ENCODE data around the gene PNN.
"Not testable (repeated sequence)": the region's sequence is repeated elsewhere in the genome, so short reads cannot be mapped to it uniquely, and the experiment has no call there.

Gene PNN

DNA sequence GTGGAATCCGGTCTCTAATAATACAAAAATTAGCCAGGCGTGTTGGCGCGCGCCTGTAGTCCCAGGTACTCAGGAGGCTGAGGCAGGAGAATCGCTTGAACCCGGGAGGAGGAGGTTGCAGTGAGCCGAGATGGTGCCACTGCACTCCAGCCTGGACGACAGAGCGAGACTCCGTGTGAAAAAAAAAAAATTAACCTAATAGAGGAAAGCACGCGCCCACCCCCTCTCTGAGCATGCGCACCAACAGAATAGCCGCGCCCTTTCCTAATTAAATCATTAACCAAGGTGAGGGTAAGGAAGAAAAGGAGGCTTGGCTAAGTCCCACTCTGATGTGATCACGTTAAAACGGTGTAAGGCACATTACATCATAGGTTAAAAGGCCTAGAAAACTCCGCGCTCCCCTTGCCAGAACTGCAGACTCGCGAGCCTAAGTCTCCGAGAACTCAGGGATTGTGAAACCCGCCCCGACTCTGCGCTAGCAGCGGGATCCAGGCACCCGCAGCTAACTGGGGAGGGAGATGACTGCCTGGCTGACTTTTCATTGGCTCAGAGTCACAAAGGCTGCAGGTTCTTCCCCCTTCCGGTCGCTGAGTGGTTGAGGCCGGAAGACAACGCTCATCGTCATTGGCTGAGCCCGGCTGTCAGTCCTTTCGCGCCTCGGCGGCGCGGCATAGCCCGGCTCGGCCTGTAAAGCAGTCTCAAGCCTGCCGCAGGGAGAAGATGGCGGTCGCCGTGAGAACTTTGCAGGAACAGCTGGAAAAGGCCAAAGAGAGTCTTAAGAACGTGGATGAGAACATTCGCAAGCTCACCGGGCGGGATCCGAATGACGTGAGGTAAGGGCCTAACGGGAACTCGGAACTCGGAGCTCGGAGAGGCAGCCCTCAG lies at the start of gene PNN:
TSS of gene PNN (plus strand) at position 695 of the 885 bp plus-strand sequence. CDS start at position 721, 26 bp downstream.
- peak; percentile 99 for DNase-seq

DNA sequence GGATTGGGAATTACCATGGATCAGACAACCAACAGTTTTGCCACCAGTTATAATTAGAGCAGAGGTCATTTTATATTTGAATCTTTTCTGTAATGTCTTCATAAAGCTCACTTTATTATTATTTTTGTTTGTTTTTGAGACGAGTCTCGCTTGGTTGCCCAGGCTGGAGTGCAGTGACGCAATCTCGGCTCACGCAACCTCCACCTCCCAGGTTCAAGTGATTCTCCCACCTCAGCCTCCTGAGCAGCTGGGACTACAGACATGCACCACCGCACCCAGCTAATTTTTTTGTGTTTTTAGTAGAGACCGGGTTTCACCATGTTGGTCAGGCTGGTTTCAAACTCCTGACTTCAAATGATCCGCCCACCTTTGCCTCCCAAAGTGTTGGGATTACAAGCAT lies 37.2 kb upstream of the PNN start:
- not testable (repeated sequence) for DNase-seq

DNA sequence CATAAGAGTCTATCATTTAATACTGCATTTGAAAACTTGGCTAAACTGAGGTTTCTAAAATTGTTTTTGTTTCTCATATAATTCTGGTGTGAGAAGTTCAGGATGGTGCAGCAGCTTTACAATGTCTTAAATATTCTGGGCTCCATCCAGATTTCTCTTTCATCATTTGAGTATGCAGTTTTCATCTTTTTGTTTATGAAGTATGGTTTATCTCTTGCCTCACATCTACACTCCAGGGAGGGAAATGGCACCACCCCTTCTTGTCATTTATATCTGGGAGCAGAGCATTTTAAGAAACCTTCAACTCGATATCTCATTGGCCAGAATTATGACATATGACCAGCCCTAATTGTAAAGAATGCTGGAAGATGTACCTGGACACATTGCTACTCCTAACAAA lies 36.6 kb upstream of the PNN start:
- no peak for DNase-seq

DNA sequence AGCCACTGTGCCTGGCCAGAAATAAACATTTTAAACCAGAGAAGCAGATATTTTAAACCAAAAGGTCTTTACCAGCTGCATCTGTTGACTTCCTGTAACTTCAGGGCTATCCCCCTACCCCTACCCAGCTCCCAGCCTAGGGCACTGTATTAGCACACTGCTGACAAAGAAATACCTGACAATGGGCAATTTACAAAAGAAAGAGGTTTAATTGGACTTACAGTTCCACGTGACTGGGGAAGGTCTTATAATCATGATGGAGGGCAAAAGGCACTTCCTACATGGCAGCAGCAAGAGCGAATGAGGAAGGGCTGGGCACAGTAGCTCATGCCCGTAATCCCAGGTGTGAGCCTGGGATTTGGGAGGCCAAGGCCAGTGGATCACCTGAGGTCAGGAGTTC lies 34.9 kb upstream of the PNN start:
- no peak for DNase-seq

GRCh38 chr14:39141623-39142022 lies 33.4 kb upstream of the PNN start:
- not testable (repeated sequence) for DNase-seq

- DNase-seq: not testable (repeated sequence)
Observed at GRCh38 chr14:39143226-39143625, 31.8 kb upstream of the PNN start.

DNA sequence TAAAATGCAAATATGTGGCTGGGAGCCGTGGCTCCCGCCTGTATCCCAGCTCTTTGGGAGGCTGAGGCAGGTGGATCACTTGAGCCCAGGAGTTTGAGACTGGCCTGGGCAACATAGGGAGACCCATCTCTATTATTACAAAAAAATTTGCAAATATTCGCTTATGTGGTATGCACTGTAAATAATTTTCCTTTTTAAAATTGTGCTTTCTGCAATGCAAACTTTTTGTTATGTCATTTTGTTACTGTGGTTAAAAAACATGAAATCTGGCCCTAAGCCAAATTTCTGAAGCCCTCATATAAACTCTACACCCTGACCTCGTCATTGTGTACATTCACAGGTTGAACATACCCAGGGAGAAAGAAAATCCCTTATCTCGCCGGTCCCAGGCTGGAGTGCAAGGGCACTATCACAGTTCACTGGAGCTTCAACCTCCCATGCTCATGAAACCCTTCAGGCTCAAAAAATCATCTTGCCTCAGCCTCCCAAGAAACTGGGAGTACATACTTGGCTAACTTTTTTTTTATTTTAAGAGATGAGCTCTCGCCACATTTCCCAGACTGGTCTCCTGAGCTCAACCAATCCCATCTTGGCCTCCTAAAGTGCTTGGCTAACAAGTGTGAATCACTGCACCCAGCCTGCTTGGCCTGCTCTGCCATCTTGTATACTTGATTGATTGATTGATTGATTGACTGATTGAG lies 29.6 kb upstream of the PNN start:
- DNase-seq: no peak

DNA sequence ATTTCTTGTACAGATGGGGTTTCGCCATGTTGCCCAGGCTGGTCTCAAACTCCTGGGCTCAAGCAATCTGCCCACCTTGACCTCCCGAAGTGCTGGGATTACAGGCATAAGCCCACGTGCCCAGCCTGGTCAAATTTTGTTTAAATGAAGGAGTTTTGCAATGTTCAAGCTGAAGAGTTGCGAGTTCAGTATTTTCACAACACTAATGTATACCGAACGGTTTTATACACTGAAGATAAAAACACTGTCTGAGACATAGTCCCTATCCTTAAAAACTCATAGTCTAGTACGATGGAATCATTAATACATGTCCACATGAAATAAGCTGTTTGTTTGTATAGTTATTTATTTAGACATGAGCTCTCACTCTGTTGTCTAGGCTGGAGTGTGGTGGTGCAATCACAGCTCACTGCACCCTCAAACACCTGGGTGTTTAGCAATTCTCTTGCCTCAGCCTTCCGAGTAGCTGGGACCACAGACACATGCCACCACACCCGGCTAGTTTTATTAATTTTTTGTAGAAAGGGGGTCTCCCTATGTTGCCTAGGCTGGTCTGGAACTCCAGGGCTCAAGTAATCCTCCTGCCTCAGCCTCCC lies 20.4 kb upstream of the PNN start:
- no peak for DNase-seq

GRCh38 chr14:39157491-39157890 lies 17.6 kb upstream of the PNN start:
- DNase-seq: no peak

GRCh38 chr14:39158222-39158858 lies 16.7 kb upstream of the PNN start:
- DNase-seq: no peak

DNA sequence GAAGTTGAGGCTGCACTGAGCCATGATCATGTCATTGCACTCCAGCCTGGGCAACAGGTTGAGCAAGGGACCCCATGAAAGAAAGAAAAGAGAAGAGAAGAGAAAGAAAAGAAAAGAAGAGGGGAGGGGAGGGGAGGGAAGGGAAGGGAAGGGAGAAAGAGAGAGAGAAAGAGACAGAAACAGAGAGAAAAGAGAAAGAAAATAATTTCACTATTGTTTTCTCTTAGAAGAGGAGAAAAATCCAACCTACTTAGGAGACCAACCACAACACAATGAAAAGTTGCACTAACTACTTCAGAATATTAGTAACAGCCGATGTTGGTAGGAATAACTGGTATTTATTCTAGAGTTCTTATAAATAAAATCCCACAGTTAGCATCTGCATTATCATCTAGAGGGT lies 14.6 kb upstream of the PNN start:
- DNase-seq: no peak

- not testable (repeated sequence) for DNase-seq
Observed at GRCh38 chr14:39167797-39168320, 7.2 kb upstream of the PNN start.

DNA sequence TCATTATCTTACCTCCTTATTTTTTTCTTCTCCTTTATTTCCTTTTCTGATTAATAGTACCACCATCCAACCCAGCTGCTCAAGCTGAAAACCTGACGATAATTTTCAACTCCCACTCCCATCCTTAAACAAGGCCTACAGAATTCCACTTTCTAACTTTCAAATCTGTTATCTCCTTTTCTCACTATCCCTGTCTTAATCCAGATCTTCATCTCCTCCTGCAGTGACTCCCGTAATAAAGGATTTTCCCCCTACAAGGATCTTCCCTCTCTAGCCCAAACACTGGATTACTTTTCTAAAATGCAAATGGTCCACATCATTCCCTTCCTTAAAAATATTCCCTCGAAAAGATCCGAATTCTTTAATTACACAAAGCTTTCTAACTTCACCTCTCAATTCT lies 6.5 kb upstream of the PNN start:
- DNase-seq: no peak

- DNase-seq: no peak
Observed at GRCh38 chr14:39169541-39169900, 5.5 kb upstream of the PNN start.

- no peak for DNase-seq
Observed at GRCh38 chr14:39173198-39173597, 1.9 kb upstream of the PNN start.

DNA sequence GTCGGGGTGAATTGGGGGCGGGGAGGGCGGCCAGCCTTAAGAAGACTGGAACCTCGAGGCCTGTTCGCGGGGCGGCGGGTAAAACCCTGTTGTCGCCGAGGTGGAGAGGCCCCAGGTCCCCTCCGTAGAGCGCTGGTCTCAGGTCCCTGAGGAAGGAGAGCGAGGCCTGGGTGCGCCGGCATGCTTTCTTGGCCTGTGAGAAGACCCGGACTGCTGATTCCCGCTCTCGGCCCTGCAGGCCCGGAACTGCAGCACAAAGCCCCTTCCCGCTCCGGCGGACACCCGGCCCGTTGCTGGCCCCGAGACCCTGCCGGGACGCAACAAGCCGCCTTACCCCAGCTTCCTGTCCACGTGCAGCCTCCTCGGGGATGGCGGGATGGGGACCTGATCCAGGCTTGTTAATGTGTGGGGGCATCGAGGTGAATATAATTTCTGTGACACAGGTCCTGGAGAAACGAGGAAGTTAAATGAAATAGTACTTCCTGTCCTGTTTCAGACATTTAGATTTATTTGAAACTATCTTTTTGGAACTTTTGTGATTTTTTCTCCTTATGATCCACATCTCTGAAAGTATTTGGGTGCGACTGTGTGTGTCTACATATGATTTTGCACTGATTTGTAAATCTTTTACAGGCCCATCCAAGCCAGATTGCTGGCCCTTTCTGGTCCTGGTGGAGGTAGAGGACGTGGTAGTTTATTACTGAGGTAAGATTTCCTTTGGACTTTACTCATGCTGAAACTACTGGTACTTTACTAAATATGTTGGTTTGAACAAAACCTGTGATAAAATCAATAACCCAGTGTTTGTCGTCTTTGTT lies 600 bp downstream of the PNN start:
- DNase-seq: peak; percentile 56

GRCh38 chr14:39176263-39177167 lies 1.5 kb downstream of the PNN start:
- DNase-seq: no peak

DNA sequence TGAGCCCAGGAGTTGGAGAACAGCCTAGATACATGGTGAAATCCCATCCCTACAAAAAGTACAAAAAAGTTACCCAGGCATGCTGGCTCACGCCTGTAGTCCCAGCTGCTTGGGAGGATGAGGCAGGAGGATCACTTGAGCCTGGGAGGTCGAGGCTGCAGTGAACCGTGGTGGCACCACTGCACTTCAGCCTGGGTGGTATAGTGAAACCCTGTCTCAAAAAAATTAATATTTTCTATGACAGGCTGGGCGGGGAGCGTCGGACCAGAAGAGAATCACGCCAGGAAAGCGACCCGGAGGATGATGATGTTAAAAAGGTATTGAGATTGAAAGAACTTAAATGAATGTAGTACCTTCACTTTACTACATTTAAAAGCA lies 2.1 kb downstream of the PNN start:
- no peak for DNase-seq

- DNase-seq: no peak
Observed at GRCh38 chr14:39179042-39179441, 4.0 kb downstream of the PNN start.

DNA sequence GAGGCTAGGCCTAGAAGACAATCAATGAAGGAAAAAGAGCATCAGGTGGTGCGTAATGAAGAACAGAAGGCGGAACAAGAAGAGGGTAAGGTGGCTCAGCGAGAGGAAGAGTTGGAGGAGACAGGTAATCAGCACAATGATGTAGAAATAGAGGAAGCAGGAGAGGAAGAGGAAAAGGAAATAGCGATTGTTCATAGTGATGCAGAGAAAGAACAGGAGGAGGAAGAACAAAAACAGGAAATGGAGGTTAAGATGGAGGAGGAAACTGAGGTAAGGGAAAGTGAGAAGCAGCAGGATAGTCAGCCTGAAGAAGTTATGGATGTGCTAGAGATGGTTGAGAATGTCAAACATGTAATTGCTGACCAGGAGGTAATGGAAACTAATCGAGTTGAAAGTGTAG lies 5.5 kb downstream of the PNN start:
- DNase-seq: no peak

GRCh38 chr14:39181026-39181692 lies 6.1 kb downstream of the PNN start:
- no peak for DNase-seq

All from NCI-H82 (cell line).